ENCODE results near the gene IZUMO4. TPM values are rescaled to one million over a fixed set of nuclear protein-coding genes. Genes with fewer than 3 reads are reported as not detected.
"Not testable (repeated sequence)": the region's sequence is repeated elsewhere in the genome, so short reads cannot be mapped to it uniquely, and the experiment has no call there.

IZUMO4 gene
- total RNA-seq, 2 experiments from 2014 or later: 7.5 to 8.5 TPM

GRCh38 chr19:2115324-2115723 lies 18.6 kb downstream of the IZUMO4 start:
- CTCF ChIA-PET: no interaction called here

GRCh38 chr19:2115911-2116426 lies 19.3 kb downstream of the IZUMO4 start:
- CTCF ChIA-PET: no interaction called here
- POLR2A ChIA-PET: no interaction called here

More at GRCh38 chr19:2115324-2115723, 18.6 kb downstream of the IZUMO4 start:
- POLR2A ChIA-PET: no interaction called here

GRCh38 chr19:2116507-2116906 lies 19.8 kb downstream of the IZUMO4 start:
- POLR2A ChIA-PET: no interaction called here
- CTCF ChIA-PET: no interaction called here

GRCh38 chr19:2117215-2117960 lies 20.7 kb downstream of the IZUMO4 start:
- POLR2A ChIA-PET: no interaction called here
- CTCF ChIA-PET: interaction anchor here (0.6 kb wide), 1 partner anchor 122 kb away, joined by 3 read pairs; no protein-coding TSS in a partner anchor

GRCh38 chr19:2118438-2118837 lies 21.7 kb downstream of the IZUMO4 start:
- ChIA-PET POLR2A (no interaction called here), CTCF (no interaction called here)

- CTCF ChIA-PET: interaction anchor here (0.6 kb wide), 1 partner anchor 118 kb away, joined by 4 read pairs; no protein-coding TSS in a partner anchor
- POLR2A ChIA-PET: interaction anchor here (0.7 kb wide), 1 partner anchor 17 kb away, joined by 3 read pairs; no protein-coding TSS in a partner anchor
Measured at GRCh38 chr19:2119921-2120785, 23.4 kb downstream of the IZUMO4 start.

GRCh38 chr19:2120821-2121220 lies 24.1 kb downstream of the IZUMO4 start:
- ChIA-PET CTCF (interaction anchor here (0.6 to 0.7 kb wide), 2 partner anchors 35 to 118 kb away, joined by 4 read pairs; no protein-coding TSS in a partner anchor), POLR2A (no interaction called here)

GRCh38 chr19:2121416-2122051 lies 24.8 kb downstream of the IZUMO4 start:
- ChIA-PET POLR2A (no interaction called here), CTCF (interaction anchor here (0.7 kb wide), 1 partner anchor 34 kb away, joined by 4 read pairs; no protein-coding TSS in a partner anchor)

- CTCF ChIA-PET: no interaction called here
- POLR2A ChIA-PET: no interaction called here
Measured at GRCh38 chr19:2122251-2122650, 25.5 kb downstream of the IZUMO4 start.

- POLR2A ChIA-PET: no interaction called here
- CTCF ChIA-PET: no interaction called here
Measured at GRCh38 chr19:2122982-2123381, 26.3 kb downstream of the IZUMO4 start.

- ChIA-PET CTCF (no interaction called here), POLR2A (no interaction called here)
Measured at GRCh38 chr19:2123682-2124387, 27.1 kb downstream of the IZUMO4 start.

- CTCF ChIA-PET: no interaction called here
- POLR2A ChIA-PET: no interaction called here
Measured at GRCh38 chr19:2126879-2127518, 30.3 kb downstream of the IZUMO4 start.

- ChIA-PET POLR2A (no interaction called here), CTCF (no interaction called here)
Measured at GRCh38 chr19:2127758-2128157, 31.0 kb downstream of the IZUMO4 start.

- CTCF ChIA-PET: interaction anchor here (0.7 kb wide), 1 partner anchor 31 kb away, joined by 3 read pairs; no protein-coding TSS in a partner anchor
- POLR2A ChIA-PET: not testable (repeated sequence)
Measured at GRCh38 chr19:2128252-2128651, 31.5 kb downstream of the IZUMO4 start.

GRCh38 chr19:2129022-2129421 lies 32.3 kb downstream of the IZUMO4 start:
- CTCF ChIA-PET: interaction anchor here (0.7 to 1.2 kb wide), 3 partner anchors 27 to 263 kb away, joined by 3 read pairs; no protein-coding TSS in a partner anchor

GRCh38 chr19:2129486-2129885 lies 32.8 kb downstream of the IZUMO4 start:
- POLR2A ChIA-PET: no interaction called here
- CTCF ChIA-PET: interaction anchor here (0.8 to 1.2 kb wide), 2 partner anchors 26 to 262 kb away, joined by 3 read pairs; no protein-coding TSS in a partner anchor

More at GRCh38 chr19:2129022-2129421, 32.3 kb downstream of the IZUMO4 start:
- POLR2A ChIA-PET: no interaction called here

GRCh38 chr19:2129892-2130770 lies 33.4 kb downstream of the IZUMO4 start:
- CTCF ChIA-PET: interaction anchor here (1.2 kb wide), 1 partner anchor 262 kb away, joined by 3 read pairs; no protein-coding TSS in a partner anchor
- POLR2A ChIA-PET: no interaction called here
